K562 (cell line): ENCODE results near the gene FLCN.

Experiments
- BACH1 ChIP-seq: fragments of 200-800 bp; sonication (Bioruptor generic); IDR thresholded peaks from 2 replicates; pipeline ENCODE4 v1.6.1; 2016; ENCODE audit warnings: missing genetic modification characterization, missing compliant biosample characterization
- HNRNPL ChIP-seq: fragments of 200-400 bp; formaldehyde crosslinking; IDR thresholded peaks from 2 replicates; pipeline ENCODE4 v1.6.1; 2017; ENCODE audit warnings: low read depth, mild to moderate bottlenecking, low read length
- MTA2 ChIP-seq: fragments of 450-650 bp; IDR thresholded peaks from 2 replicates; pipeline ENCODE4 v1.6.1; 2016; ENCODE audit warnings: low read depth
- SMARCC2 ChIP-seq: fragments of 450-650 bp; IDR thresholded peaks from 2 replicates; pipeline ENCODE4 v1.6.1; 2017; ENCODE audit warnings: antibody characterized with exemption, moderate library complexity, mild to moderate bottlenecking, low read depth
- SRSF3 ChIP-seq: fragments of 200-400 bp; formaldehyde crosslinking; IDR thresholded peaks from 2 replicates; pipeline ENCODE4 v1.6.1; 2016; ENCODE audit warnings: mild to moderate bottlenecking, low read length, moderate library complexity; ENCODE audit not compliant: insufficient read depth
- YY1 ChIP-seq, 3 experiments: IDR thresholded peaks; 2 replicates each; pipeline ENCODE4 v1.6.1; 2011; ENCODE audit warnings: low read length in 2 of 3, mild to moderate bottlenecking in 2 of 3, moderate library complexity in 2 of 3, borderline replicate concordance in 1 of 3, control low read depth in 1 of 3, low read depth in 1 of 3; ENCODE audit not compliant: insufficient read depth in 3 of 3, insufficient replicate concordance in 2 of 3, control insufficient read depth in 1 of 3, insufficient read length in 1 of 3; ENCODE audit errors: extremely low read depth in 1 of 3
- ZNF121 ChIP-seq: sonication (generic); formaldehyde crosslinking; conservative IDR thresholded peaks from 2 replicates; pipeline ENCODE4 v1.8.0; 2022; ENCODE audit warnings: missing genetic modification reagents
- ZNF444 ChIP-seq: fragments of 250-450 bp; sonication (Bioruptor Pico); IDR thresholded peaks from 2 replicates; pipeline ENCODE4 v1.4.0; 2020; ENCODE audit warnings: mild to moderate bottlenecking, moderate library complexity
- TF ChIP-seq, protein P1 (sequence below): sonication (generic); formaldehyde crosslinking; IDR thresholded peaks from 2 replicates; pipeline ENCODE4 v1.8.0; 2022; ENCODE audit warnings: missing genetic modification reagents, mild to moderate bottlenecking, borderline replicate concordance
- TF ChIP-seq, protein P2 (sequence below): sonication (generic); formaldehyde crosslinking; IDR thresholded peaks from 2 replicates; pipeline ENCODE4 v1.8.1; 2023; ENCODE audit warnings: mild to moderate bottlenecking, missing genetic modification reagents, moderate library complexity

DNA sequence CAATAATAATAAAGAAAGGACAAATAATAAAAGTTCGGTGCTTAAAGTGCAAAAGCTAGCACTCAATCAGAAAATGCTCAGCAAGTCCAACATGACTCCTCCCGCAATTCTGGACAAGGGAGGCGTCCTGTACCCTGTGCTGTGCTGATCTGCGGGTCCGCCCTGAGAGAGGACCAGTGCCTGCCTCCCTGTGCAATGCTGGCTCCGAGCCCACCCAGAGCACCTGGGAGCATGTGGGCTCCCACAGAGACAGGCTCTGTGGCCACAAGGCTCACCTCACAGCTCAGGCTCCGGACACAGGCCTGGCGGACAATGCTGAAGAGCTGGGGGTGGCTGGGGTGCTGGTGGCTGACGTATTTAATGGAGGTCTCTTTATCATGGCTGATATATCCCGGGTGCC is 11.1 kb downstream of the FLCN start:
- TF ChIP-seq HNRNPL (no peak), SRSF3 (no peak), MTA2 (no peak), YY1 (IDR thresholded peaks at IDR 0.05; ENCODE audit: borderline replicate concordance in 1 of 3, control insufficient read depth in 1 of 3, extremely low read depth in 1 of 3, insufficient read depth in 3 of 3, insufficient read length in 1 of 3, insufficient replicate concordance in 2 of 3, low read depth in 1 of 3, low read length in 2 of 3) (no peak), ZNF444 (CRISPR knock-in tag) (no peak), BACH1 (tag) (no peak), SMARCC2 (no peak), ZNF121 (CRISPR knock-in tag) (no peak)
- TF ChIP-seq, protein P1, sequence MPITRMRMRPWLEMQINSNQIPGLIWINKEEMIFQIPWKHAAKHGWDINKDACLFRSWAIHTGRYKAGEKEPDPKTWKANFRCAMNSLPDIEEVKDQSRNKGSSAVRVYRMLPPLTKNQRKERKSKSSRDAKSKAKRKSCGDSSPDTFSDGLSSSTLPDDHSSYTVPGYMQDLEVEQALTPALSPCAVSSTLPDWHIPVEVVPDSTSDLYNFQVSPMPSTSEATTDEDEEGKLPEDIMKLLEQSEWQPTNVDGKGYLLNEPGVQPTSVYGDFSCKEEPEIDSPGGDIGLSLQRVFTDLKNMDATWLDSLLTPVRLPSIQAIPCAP (CRISPR knock-in tag), result no peak
- TF ChIP-seq, protein P2, sequence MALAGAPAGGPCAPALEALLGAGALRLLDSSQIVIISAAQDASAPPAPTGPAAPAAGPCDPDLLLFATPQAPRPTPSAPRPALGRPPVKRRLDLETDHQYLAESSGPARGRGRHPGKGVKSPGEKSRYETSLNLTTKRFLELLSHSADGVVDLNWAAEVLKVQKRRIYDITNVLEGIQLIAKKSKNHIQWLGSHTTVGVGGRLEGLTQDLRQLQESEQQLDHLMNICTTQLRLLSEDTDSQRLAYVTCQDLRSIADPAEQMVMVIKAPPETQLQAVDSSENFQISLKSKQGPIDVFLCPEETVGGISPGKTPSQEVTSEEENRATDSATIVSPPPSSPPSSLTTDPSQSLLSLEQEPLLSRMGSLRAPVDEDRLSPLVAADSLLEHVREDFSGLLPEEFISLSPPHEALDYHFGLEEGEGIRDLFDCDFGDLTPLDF, result no peak
